Measurements from ENCODE around the gene DYNC1H1.

Gene DYNC1H1

GRCh38 chr14:102095231-102095870, 131.0 kb downstream of the DYNC1H1 start:
- DNase-seq = no peak

- DNase-seq = no peak
These were observed 131.6 kb downstream of the DYNC1H1 start for GRCh38 chr14:102095871-102096568.

GRCh38 chr14:102096569-102097188, 132.3 kb downstream of the DYNC1H1 start:
- peak; percentile 86 for DNase-seq

- no peak for DNase-seq
These were observed 133.2 kb downstream of the DYNC1H1 start for GRCh38 chr14:102097441-102098135.

GRCh38 chr14:102103062-102103695, 138.8 kb downstream of the DYNC1H1 start:
- DNase-seq = no peak

DNA sequence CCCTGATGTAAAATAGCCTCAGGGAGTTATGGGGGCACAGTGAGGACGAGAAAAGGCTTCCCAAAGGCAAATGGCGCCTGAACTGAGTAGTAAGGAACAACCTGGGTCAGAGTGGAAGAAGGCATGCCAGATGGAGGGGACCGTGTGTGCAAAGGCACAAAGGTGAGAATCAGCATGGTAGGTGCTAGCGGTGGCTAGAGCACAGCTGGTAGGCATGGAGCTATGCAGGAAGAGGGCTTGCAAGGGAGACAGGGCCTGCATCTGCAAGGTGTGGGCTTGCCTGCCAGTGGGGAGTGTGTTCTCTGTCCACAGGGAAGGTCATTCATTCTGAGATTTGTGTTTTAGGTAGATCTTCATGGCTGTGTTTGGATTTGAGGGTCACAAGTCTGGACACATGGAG, 141.0 kb downstream of the DYNC1H1 start:
- DNase-seq = no peak
